Measurements from ENCODE around the gene FOXE1. TPM values are rescaled to one million over a fixed set of nuclear protein-coding genes. Genes with fewer than 3 reads are reported as not detected.

The FOXE1 gene
- not detected for total RNA-seq

GRCh38 chr9:97853056-97853843, at the start of gene FOXE1:
Gene FOXE1, plus strand, starts transcription at chr9:97853226. Its CDS starts 689 bp downstream, at chr9:97853915.
- no peak for ATAC-seq (ENCODE audit: low FRiP score)
- TF ChIP-seq CTCF (IDR thresholded peaks at IDR 0.05), result no peak
- no peak for DNase-seq (ENCODE audit: low spot score)

- DNase-seq (ENCODE audit: low spot score), result no peak
- no peak for ATAC-seq (ENCODE audit: low FRiP score)
- no peak for TF ChIP-seq CTCF (IDR thresholded peaks at IDR 0.05)
Observed at GRCh38 chr9:97804059-97804365, 49.0 kb upstream of the FOXE1 start.

- DNase-seq (ENCODE audit: low spot score) (no peak), ATAC-seq (ENCODE audit: low FRiP score) (no peak)
- TF ChIP-seq CTCF (IDR thresholded peaks at IDR 0.05), result no peak
Observed at GRCh38 chr9:97806721-97807120, 46.3 kb upstream of the FOXE1 start.

- ATAC-seq (ENCODE audit: low FRiP score) (no peak), DNase-seq (ENCODE audit: low spot score) (no peak)
- no peak for TF ChIP-seq CTCF (IDR thresholded peaks at IDR 0.05)
Observed at GRCh38 chr9:97807681-97808080, 45.3 kb upstream of the FOXE1 start.

- no peak for TF ChIP-seq CTCF (IDR thresholded peaks at IDR 0.05)
- ATAC-seq (ENCODE audit: low FRiP score), result no peak
- DNase-seq (ENCODE audit: low spot score), result no peak
Observed at GRCh38 chr9:97808415-97808814, 44.6 kb upstream of the FOXE1 start.

- DNase-seq (ENCODE audit: low spot score) (no peak), ATAC-seq (ENCODE audit: low FRiP score) (no peak)
- TF ChIP-seq CTCF (IDR thresholded peaks at IDR 0.05), result no peak
Observed at GRCh38 chr9:97808972-97809371, 44.1 kb upstream of the FOXE1 start.

GRCh38 chr9:97809666-97810344, 43.2 kb upstream of the FOXE1 start:
- TF ChIP-seq CTCF (IDR thresholded peaks at IDR 0.05), result no peak
- DNase-seq (ENCODE audit: low spot score), result no peak
- no peak for ATAC-seq (ENCODE audit: low FRiP score)
